Small intestine (tissue), 7 donors: ENCODE results near the gene TBX6. TPM values are rescaled to one million over a fixed set of nuclear protein-coding genes. Genes with fewer than 3 reads are reported as not detected.

Experiments used
- DNase-seq, 2 donors: peaks; one replicate each; pipeline versions ENCODE4 v3.0.0 to v3.0.0-alpha.2; 2013
- FAIRE-seq: peaks from 2 replicates; lab custom pipeline; 2012; peaks lifted over from hg19 to GRCh38; lab: Jason Lieb, UNC
- H3K27ac ChIP-seq, 3 donors: one replicate each; pipeline ENCODE4 v1.5.1; 2013; ENCODE audit warnings: low read length in 2 of 3, mild to moderate bottlenecking in 2 of 3, control low read depth in 1 of 3, inconsistent platforms in 1 of 3, low read depth in 1 of 3, moderate library complexity in 1 of 3
- H3K27me3 ChIP-seq, 3 donors: one replicate each; pipeline ENCODE4 v1.6.1; 2013; ENCODE audit warnings: low read length in 3 of 3, inconsistent platforms in 1 of 3; ENCODE audit not compliant: control insufficient read depth in 3 of 3, insufficient read depth in 3 of 3
- H3K36me3 ChIP-seq, 3 donors: one replicate each; pipeline ENCODE4 v1.6.1; 2013; ENCODE audit warnings: low read length in 3 of 3, inconsistent platforms in 1 of 3, low read depth in 1 of 3, mild to moderate bottlenecking in 1 of 3, moderate library complexity in 1 of 3; ENCODE audit not compliant: control insufficient read depth in 3 of 3, insufficient read depth in 2 of 3
- H3K4me1 ChIP-seq, 3 donors: one replicate each; pipeline ENCODE4 v1.6.1; 2013; ENCODE audit warnings: low read length in 2 of 3, inconsistent platforms in 1 of 3, low read depth in 1 of 3, mild to moderate bottlenecking in 1 of 3, moderate library complexity in 1 of 3; ENCODE audit not compliant: control insufficient read depth in 3 of 3, insufficient read depth in 2 of 3
- H3K4me3 ChIP-seq, 3 donors: one replicate each; pipeline ENCODE4 v1.5.1; 2013; ENCODE audit warnings: low read length in 3 of 3, control low read depth in 1 of 3, inconsistent platforms in 1 of 3, low read depth in 1 of 3, mild to moderate bottlenecking in 1 of 3, moderate library complexity in 1 of 3
- H3K9me3 ChIP-seq, 2 donors: one replicate each; pipeline ENCODE4 v1.6.1; 2013; ENCODE audit warnings: low read depth in 1 of 2, low read length in 1 of 2; ENCODE audit not compliant: control insufficient read depth in 2 of 2, insufficient read depth in 1 of 2
- WGBS, 3 donors: extraction: QIAGEN DNeasy Blood & Tissue Kit; methylation state at CpG; one replicate each; pipeline ENCODE4 v1.1.7; 2013; 5-methylcytosine and 5-hydroxymethylcytosine counted together
- polyA plus RNA-seq, 4 donors: library from polyadenylated mRNA; stranded (reverse) in 3 of 4; unstranded in 1 of 4; fragments of 200-250 nt in 3 of 4; fragments of 120-200 nt in 1 of 4; gene quantifications; one replicate each; pipeline versions ENCODE4 v1.2.1 to v1.2.3, GENCODE V29; 2013
- donor health status: healthy with polysubstance abuse.
- donor health status: control.
- donor health status: control.
- donor health status: Bipolar disorder and iron deficiency.
- donor health status: healthy.

TBX6 gene
- polyA plus RNA-seq, 4 donors, result 0.54 to 1.6 (median 1.2) TPM

DNA sequence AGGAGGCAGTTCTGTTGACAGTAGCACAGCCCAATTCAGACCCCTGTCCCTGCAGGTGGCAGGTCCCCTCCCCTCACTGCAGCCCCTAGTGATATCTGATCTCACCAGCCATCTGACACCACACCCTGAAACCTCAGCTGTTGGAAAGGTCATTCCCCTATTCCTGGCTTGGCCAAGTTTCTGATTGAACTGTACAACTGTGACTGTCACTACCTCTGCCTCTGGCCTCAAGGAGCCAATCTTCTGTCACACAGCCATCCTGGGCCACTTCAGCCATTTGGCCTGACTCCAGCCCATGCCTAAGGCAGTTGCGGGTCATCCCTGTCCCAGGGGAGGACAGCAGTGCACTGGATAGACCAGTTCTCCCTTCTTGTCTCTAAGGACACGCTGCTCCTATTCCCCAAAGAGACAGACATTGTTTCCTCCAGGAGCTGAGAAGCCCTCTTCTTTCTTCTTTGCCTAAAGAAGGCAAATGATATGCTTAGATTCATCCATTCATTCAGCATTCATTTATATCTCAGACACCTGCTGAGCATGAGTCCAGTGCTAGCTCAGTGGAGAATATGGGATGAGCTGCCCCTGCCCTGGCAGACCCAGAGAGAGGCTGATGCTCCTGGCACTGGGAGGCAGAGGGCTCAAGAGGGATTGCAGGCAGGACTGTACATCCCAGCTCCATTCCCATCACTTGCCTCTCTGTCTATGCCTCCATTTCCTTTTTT lies 30.7 kb downstream of the TBX6 start:
- H3K27ac ChIP-seq, result no peak overlapping the region
- 59 to 81% (median 67%) methylated on average over 2 of the region's 2 CpGs for WGBS, 3 donors

DNA sequence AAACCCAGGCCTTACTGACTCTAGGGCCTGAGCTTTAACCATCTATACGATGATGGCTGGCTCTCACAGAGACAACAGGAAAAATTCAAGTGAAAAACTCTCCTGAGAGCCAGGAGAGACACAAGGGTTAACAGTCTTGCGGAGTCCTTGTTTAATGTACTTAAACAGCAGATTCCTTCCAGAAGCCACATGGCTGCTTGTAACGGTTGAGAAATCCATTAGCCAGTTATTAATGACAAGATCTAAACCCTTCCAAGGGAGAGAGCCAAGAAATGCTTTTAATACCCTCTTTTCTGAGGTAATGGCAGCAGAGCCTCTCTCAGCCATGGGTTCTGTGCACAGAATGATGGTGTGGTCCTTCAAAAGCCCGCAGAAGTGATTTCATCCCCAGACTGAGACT lies 31.4 kb downstream of the TBX6 start:
- DNase-seq, result no peak
- no peaks in the 10 kb centered on the region for H3K9me3 ChIP-seq
- H3K36me3 ChIP-seq, result peaks cover 0 to 10% (median 0%) of the 10 kb centered on the region in 3 donors
- WGBS, 3 donors, result 70 to 80% (median 76%) methylated on average over 4 of the region's 4 CpGs
- H3K27ac ChIP-seq, result no peak overlapping the region
- no peaks in the 10 kb centered on the region for H3K27me3 ChIP-seq
- FAIRE-seq, result no peak
- H3K4me3 ChIP-seq, result no peak overlapping the region
- H3K4me1 ChIP-seq, result peaks cover 0 to 16% (median 4%) of the 10 kb centered on the region in 3 donors

More for the DNA sequence above, 30.7 kb downstream of the TBX6 start:
- H3K36me3 ChIP-seq, result peaks cover 0 to 10% (median 0%) of the 10 kb centered on the region in 3 donors
- no peak overlapping the region for H3K4me3 ChIP-seq
- FAIRE-seq, result no peak
- H3K27me3 ChIP-seq, result no peaks in the 10 kb centered on the region
- no peak for DNase-seq
- H3K4me1 ChIP-seq, result peaks cover 0 to 16% (median 4%) of the 10 kb centered on the region in 3 donors
- H3K9me3 ChIP-seq, result no peaks in the 10 kb centered on the region

GRCh38 chr16:30054959-30055553 lies 36.7 kb downstream of the TBX6 start:
- no peak overlapping the region for H3K27ac ChIP-seq
- H3K36me3 ChIP-seq, result peaks cover 0 to 14% (median 0%) of the 10 kb centered on the region in 3 donors
- H3K27me3 ChIP-seq, result no peaks in the 10 kb centered on the region
- WGBS, 3 donors, result 13 to 32% (median 23%) methylated on average over 10 of the region's 10 CpGs
- H3K4me3 ChIP-seq, result no peak overlapping the region
- FAIRE-seq (no peak), DNase-seq (peak; percentile 56 to 86)
- no peaks in the 10 kb centered on the region for H3K9me3 ChIP-seq
- peaks cover 0 to 15% (median 0%) of the 10 kb centered on the region in 3 donors for H3K4me1 ChIP-seq

DNA sequence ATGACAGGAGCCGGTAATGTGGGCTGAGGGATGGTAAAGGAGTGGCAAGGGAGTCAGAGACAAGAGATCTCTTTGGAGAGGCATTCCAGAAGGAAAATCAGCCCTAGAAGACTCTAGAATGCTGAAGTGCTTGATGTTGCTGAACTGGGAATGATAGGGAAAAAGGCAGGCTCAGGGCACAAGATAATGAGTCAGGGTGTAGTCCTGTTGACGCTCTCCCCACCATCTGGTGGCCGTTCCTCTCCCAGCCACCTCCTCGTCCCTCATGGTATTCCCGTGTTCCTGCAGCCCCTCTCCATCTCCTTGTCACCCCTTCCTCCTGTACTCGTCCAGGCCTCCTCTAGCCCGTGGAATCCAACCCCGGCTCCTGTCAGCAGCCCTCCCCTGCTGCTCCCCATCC lies 37.3 kb downstream of the TBX6 start:
- Histone ChIP-seq H3K9me3 (no peaks in the 10 kb centered on the region), H3K4me1 (peaks cover 0 to 15% (median 0%) of the 10 kb centered on the region in 3 donors), H3K27me3 (no peaks in the 10 kb centered on the region), H3K27ac (no peak overlapping the region), H3K36me3 (peaks cover 0 to 8% (median 0%) of the 10 kb centered on the region in 3 donors), H3K4me3 (no peak overlapping the region)
- no peak for FAIRE-seq
- 74 to 84% (median 76%) methylated on average over 8 of the region's 8 CpGs for WGBS, 3 donors
- DNase-seq, result no peak

GRCh38 chr16:30053376-30054015 lies 38.2 kb downstream of the TBX6 start:
- FAIRE-seq (no peak), DNase-seq (peak in 1 of 2 donors; percentile 30)
- peaks cover 0 to 15% (median 0%) of the 10 kb centered on the region in 3 donors for H3K4me1 ChIP-seq
- H3K4me3 ChIP-seq, result peak overlapping the region; percentile 42 to 76 (median 48)
- H3K9me3 ChIP-seq, result no peaks in the 10 kb centered on the region
- H3K36me3 ChIP-seq, result peaks cover 0 to 4% (median 0%) of the 10 kb centered on the region in 3 donors
- no peak overlapping the region for H3K27ac ChIP-seq
- H3K27me3 ChIP-seq, result no peaks in the 10 kb centered on the region
- 7 to 10% (median 7%) methylated on average over 17 to 19 of the region's 19 CpGs for WGBS, 3 donors

- FAIRE-seq, result no peak
- peak overlapping the region; percentile 42 to 76 (median 48) for H3K4me3 ChIP-seq
- peak; percentile 88 to 94 for DNase-seq
- H3K27me3 ChIP-seq, result no peaks in the 10 kb centered on the region
- H3K36me3 ChIP-seq, result peaks cover 0 to 4% (median 0%) of the 10 kb centered on the region in 3 donors
- peaks cover 0 to 15% (median 0%) of the 10 kb centered on the region in 3 donors for H3K4me1 ChIP-seq
- no peaks in the 10 kb centered on the region for H3K9me3 ChIP-seq
- 4 to 7% (median 5%) methylated on average over 43 to 58 of the region's 58 CpGs for WGBS, 3 donors
- no peak overlapping the region for H3K27ac ChIP-seq
Measured at GRCh38 chr16:30052671-30053372, 38.9 kb downstream of the TBX6 start.

- H3K36me3 ChIP-seq, result peaks cover 0 to 4% (median 0%) of the 10 kb centered on the region in 3 donors
- FAIRE-seq (no peak), DNase-seq (no peak)
- H3K4me3 ChIP-seq, result no peak overlapping the region
- H3K27ac ChIP-seq, result no peak overlapping the region
- WGBS, 3 donors, result 85 to 92% (median 86%) methylated on average over 3 of the region's 3 CpGs
- H3K4me1 ChIP-seq, result peaks cover 0 to 15% (median 0%) of the 10 kb centered on the region in 3 donors
- H3K27me3 ChIP-seq, result peaks cover 0 to 2% (median 0%) of the 10 kb centered on the region in 3 donors
- H3K9me3 ChIP-seq, result no peaks in the 10 kb centered on the region
Measured at GRCh38 chr16:30051518-30051917, 40.2 kb downstream of the TBX6 start.

- Histone ChIP-seq H3K27me3 (peaks cover 0 to 8% (median 0%) of the 10 kb centered on the region in 3 donors), H3K36me3 (peaks cover 0 to 2% (median 0%) of the 10 kb centered on the region in 3 donors), H3K4me1 (peaks cover 0 to 10% (median 0%) of the 10 kb centered on the region in 3 donors), H3K9me3 (no peaks in the 10 kb centered on the region), H3K4me3 (no peak overlapping the region), H3K27ac (no peak overlapping the region)
- WGBS, 3 donors, result 93 to 94% (median 94%) methylated on average over 8 of the region's 8 CpGs
- FAIRE-seq (no peak), DNase-seq (no peak)
Measured at GRCh38 chr16:30049871-30050270, 41.9 kb downstream of the TBX6 start.
